HepG2 (cell line): ENCODE results near the gene CETN2.

Experiments used
- AKAP8 ChIP-seq: sonication (generic); formaldehyde crosslinking; IDR thresholded peaks from 2 replicates; pipeline ENCODE4 v1.5.1; 2020; ENCODE audit warnings: mild to moderate bottlenecking, missing genetic modification reagents
- ARID2 ChIP-seq: sonication (generic); formaldehyde crosslinking; IDR thresholded peaks from 2 replicates; pipeline ENCODE4 v1.8.1; 2022; ENCODE audit warnings: mild to moderate bottlenecking, missing genetic modification reagents, borderline replicate concordance
- KDM1A ChIP-seq: IDR thresholded peaks from 2 replicates; pipeline ENCODE4 v1.6.1; 2016; ENCODE audit warnings: missing compliant biosample characterization
- PHF21A ChIP-seq: sonication (generic); formaldehyde crosslinking; IDR thresholded peaks from 2 replicates; pipeline ENCODE4 v1.5.0; 2020; ENCODE audit warnings: mild to moderate bottlenecking, missing genetic modification reagents
- RAD21 ChIP-seq: fragments of 450-650 bp; formaldehyde crosslinking; IDR thresholded peaks from 2 replicates; pipeline ENCODE4 v1.5.0; 2020; ENCODE audit warnings: mild to moderate bottlenecking
- TCF7L2 ChIP-seq: IDR thresholded peaks from 2 replicates; pipeline ENCODE4 v1.6.1; 2011; ENCODE audit warnings: mild to moderate bottlenecking, low read depth, low read length, moderate library complexity
- YY1 ChIP-seq: IDR thresholded peaks from 2 replicates; pipeline ENCODE4 v1.6.1; 2011; ENCODE audit warnings: low read length, low read depth, moderate library complexity, mild to moderate bottlenecking; ENCODE audit not compliant: insufficient read depth, insufficient replicate concordance
- TF ChIP-seq, protein P1 (sequence below): IDR thresholded peaks from 2 replicates; pipeline ENCODE4 v1.6.1; 2016; ENCODE audit warnings: mild to moderate bottlenecking

DNA sequence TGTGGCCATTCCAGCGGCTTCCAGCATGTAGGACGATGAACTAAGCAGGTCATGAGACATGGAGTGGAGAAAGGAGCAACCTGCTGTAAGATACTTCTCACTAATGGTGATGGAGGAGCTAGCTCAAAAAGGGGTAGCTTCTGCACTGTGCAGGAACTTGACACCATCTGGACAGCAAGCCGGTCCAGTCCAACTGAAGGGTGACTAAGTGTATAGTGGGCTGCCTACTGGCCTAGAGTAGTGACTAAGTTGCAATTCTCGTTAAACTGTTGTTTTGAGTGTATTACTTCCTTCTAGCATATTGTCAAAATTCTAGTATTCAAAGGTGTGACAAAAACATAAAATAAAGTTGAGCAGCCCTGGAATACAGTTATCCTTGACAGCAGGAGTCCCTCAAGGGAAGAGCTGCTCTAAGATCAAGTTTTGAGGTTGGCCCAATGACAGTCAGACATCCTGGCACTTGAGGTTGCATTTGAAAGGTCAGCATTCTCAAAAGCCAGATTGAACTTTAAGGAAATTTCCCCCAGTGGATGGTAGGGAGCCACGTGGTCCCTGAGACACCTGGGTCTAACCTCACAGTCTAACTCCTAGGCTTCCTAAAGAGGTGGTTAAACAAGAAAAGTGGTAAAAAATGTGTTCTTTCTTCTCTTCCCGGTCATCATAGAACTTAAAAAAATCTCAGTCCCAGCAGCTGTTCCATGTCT lies 8.0 kb downstream of the CETN2 start:
- TF ChIP-seq TCF7L2 (no peak), RAD21 (CRISPR knock-in tag) (no peak), KDM1A (CRISPR knock-in tag) (no peak), PHF21A (CRISPR knock-in tag) (no peak), ARID2 (CRISPR knock-in tag) (no peak), YY1 (no peak), AKAP8 (no peak)
- TF ChIP-seq, protein P1, sequence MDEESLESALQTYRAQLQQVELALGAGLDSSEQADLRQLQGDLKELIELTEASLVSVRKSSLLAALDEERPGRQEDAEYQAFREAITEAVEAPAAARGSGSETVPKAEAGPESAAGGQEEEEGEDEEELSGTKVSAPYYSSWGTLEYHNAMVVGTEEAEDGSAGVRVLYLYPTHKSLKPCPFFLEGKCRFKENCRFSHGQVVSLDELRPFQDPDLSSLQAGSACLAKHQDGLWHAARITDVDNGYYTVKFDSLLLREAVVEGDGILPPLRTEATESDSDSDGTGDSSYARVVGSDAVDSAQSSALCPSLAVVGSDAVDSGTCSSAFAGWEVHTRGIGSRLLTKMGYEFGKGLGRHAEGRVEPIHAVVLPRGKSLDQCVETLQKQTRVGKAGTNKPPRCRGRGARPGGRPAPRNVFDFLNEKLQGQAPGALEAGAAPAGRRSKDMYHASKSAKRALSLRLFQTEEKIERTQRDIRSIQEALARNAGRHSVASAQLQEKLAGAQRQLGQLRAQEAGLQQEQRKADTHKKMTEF (CRISPR knock-in tag), result no peak
